Activated naive CD4-positive, alpha-beta T cell treated with anti-CD3 and anti-CD28 coated beads, Interleukin-2, amount 50 U/mL, for 24 hours (primary cell): ENCODE measurements around the gene B4GALT5.

Experiments
- H3K27ac Mint-ChIP-seq: one replicate; pipeline ENCODE4 v1.8.0; 2021; ENCODE audit warnings: mild to moderate bottlenecking, mixed read lengths
- H3K27me3 Mint-ChIP-seq: one replicate; pipeline ENCODE4 v1.8.0; 2021; ENCODE audit warnings: mixed read lengths
- H3K36me3 Mint-ChIP-seq: one replicate; pipeline ENCODE4 v1.8.0; 2021; ENCODE audit warnings: mixed read lengths
- H3K4me1 Mint-ChIP-seq: one replicate; pipeline ENCODE4 v1.8.0; 2021; ENCODE audit warnings: mixed read lengths
- H3K4me3 Mint-ChIP-seq: one replicate; pipeline ENCODE4 v1.8.0; 2021; ENCODE audit warnings: mild to moderate bottlenecking, mixed read lengths
- H3K9me3 Mint-ChIP-seq: one replicate; pipeline ENCODE4 v1.8.0; 2021; ENCODE audit warnings: mixed read lengths

B4GALT5 gene

DNA sequence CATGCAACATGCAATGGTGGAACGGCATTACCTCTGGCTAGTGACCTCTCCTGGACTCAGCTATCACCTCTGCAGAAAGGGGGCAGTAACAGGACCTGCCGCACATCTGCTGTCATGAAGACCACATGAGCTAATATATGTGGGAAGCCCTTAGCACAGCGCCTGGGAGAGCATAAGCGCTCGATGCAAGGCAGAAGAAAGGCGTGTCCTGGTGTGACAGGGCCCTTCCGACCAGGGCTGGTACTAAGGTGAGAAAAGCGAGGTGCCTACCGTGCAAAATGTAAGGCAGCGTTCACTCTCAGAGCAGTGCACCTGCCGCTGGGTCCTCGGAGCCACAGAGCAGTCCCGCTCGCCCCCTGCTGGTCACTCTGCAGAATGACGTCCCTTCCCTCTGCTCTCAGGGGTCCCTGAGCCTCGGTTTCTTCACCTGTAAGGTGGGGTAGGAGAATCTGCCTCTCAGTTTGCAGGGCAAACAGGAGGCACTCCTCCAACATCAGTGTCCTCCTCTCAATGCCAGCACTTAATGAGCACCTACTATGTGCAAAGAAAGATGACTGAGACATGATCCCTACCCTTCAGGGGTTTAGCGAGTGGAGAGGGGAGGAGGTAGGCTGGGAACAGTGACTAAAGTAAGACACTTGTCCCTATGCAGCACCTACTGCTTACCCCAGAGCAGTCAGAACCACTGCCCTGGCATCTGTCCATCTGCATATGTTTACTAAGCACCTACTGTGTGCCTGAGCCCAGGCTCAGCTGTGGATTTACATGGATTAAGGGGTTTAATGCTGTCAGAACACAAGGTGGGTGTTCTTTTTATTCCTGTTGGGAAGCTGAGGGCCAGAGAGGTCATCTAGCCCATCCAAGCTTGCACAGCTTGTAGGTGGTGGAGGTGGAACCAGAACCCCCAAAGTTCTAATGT is 104.7 kb downstream of the B4GALT5 start:
- Mint-ChIP-seq H3K4me3 (peak overlapping the region; percentile 19), H3K9me3 (no peaks in the 10 kb centered on the region), H3K36me3 (no peaks in the 10 kb centered on the region), H3K27me3 (peaks cover 5% of the 10 kb centered on the region), H3K27ac (no peak overlapping the region), H3K4me1 (peaks cover 13% of the 10 kb centered on the region)

- Mint-ChIP-seq H3K27ac (no peak overlapping the region), H3K4me1 (peaks cover 13% of the 10 kb centered on the region), H3K9me3 (no peaks in the 10 kb centered on the region), H3K36me3 (no peaks in the 10 kb centered on the region), H3K27me3 (peaks cover 5% of the 10 kb centered on the region), H3K4me3 (no peak overlapping the region)
Observed at GRCh38 chr20:49607568-49607967, 106.1 kb downstream of the B4GALT5 start.

GRCh38 chr20:49603209-49603627 is 110.5 kb downstream of the B4GALT5 start:
- H3K4me1 Mint-ChIP-seq: no peaks in the 10 kb centered on the region
- H3K27ac Mint-ChIP-seq: no peak overlapping the region
- no peaks in the 10 kb centered on the region for H3K27me3 Mint-ChIP-seq
- H3K36me3 Mint-ChIP-seq: no peaks in the 10 kb centered on the region
- H3K4me3 Mint-ChIP-seq: no peak overlapping the region
- no peaks in the 10 kb centered on the region for H3K9me3 Mint-ChIP-seq

DNA sequence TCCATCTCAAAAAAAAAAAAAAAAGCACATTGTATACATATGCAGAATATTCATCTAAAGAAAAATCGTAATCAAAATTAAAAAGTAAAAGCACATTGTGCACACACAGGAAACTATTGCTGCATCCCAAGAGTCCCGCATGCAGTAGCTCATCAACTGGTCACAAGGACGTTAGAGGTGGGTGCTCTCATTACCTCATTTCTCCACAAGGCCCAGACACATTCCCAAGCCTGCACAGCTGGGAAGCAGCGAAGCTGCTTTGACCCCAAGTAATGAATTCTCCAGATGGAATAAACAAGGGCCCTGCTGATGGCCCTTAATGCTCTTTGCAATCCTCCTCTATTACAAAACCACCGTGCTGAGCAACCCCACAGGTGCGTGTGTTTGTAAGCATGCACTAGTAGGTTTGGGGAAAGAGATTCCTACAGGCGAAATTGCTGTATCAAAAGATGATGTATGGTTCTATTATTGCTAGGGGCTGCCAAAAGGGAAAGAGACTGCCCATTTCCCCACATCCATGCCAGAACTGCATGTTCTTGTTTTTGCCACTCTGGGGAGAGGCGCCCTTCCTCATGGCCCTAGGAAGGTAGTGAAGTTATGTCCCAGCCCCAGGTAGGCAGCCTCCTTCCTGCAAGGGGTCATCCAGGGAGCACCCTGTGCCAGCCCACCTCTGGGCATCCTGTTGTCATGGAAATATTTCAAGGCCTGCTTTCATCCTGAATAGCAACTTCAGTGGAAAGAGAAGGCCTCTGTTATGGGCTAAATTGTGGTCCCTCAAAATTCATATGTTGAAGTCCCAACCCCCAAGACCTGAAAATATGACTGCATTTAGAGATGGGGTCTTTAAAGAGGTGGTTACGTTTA is 111.1 kb downstream of the B4GALT5 start:
- H3K27ac Mint-ChIP-seq: no peak overlapping the region
- H3K36me3 Mint-ChIP-seq: no peaks in the 10 kb centered on the region
- no peak overlapping the region for H3K4me3 Mint-ChIP-seq
- no peaks in the 10 kb centered on the region for H3K27me3 Mint-ChIP-seq
- no peaks in the 10 kb centered on the region for H3K4me1 Mint-ChIP-seq
- no peaks in the 10 kb centered on the region for H3K9me3 Mint-ChIP-seq

GRCh38 chr20:49601153-49601924 is 112.3 kb downstream of the B4GALT5 start:
- Mint-ChIP-seq H3K27me3 (no peaks in the 10 kb centered on the region), H3K4me3 (no peak overlapping the region), H3K27ac (no peak overlapping the region), H3K36me3 (no peaks in the 10 kb centered on the region), H3K9me3 (no peaks in the 10 kb centered on the region), H3K4me1 (no peaks in the 10 kb centered on the region)

- Mint-ChIP-seq H3K4me3 (no peak overlapping the region), H3K9me3 (no peaks in the 10 kb centered on the region), H3K27me3 (no peaks in the 10 kb centered on the region), H3K36me3 (no peaks in the 10 kb centered on the region), H3K27ac (no peak overlapping the region), H3K4me1 (peaks cover 10% of the 10 kb centered on the region)
Observed at GRCh38 chr20:49599746-49600113, 113.9 kb downstream of the B4GALT5 start.

GRCh38 chr20:49597825-49598395 is 115.8 kb downstream of the B4GALT5 start:
- no peaks in the 10 kb centered on the region for H3K27me3 Mint-ChIP-seq
- peaks cover 18% of the 10 kb centered on the region for H3K4me1 Mint-ChIP-seq
- no peak overlapping the region for H3K27ac Mint-ChIP-seq
- no peaks in the 10 kb centered on the region for H3K9me3 Mint-ChIP-seq
- no peak overlapping the region for H3K4me3 Mint-ChIP-seq
- no peaks in the 10 kb centered on the region for H3K36me3 Mint-ChIP-seq

- Mint-ChIP-seq H3K36me3 (no peaks in the 10 kb centered on the region), H3K27me3 (no peaks in the 10 kb centered on the region), H3K27ac (no peak overlapping the region), H3K4me3 (no peak overlapping the region), H3K4me1 (peaks cover 18% of the 10 kb centered on the region), H3K9me3 (no peaks in the 10 kb centered on the region)
Observed at GRCh38 chr20:49595811-49596561, 117.7 kb downstream of the B4GALT5 start.

GRCh38 chr20:49595346-49595745 is 118.3 kb downstream of the B4GALT5 start:
- Mint-ChIP-seq H3K4me3 (no peak overlapping the region), H3K27me3 (no peaks in the 10 kb centered on the region), H3K4me1 (peaks cover 21% of the 10 kb centered on the region), H3K27ac (no peak overlapping the region), H3K9me3 (no peaks in the 10 kb centered on the region), H3K36me3 (no peaks in the 10 kb centered on the region)

DNA sequence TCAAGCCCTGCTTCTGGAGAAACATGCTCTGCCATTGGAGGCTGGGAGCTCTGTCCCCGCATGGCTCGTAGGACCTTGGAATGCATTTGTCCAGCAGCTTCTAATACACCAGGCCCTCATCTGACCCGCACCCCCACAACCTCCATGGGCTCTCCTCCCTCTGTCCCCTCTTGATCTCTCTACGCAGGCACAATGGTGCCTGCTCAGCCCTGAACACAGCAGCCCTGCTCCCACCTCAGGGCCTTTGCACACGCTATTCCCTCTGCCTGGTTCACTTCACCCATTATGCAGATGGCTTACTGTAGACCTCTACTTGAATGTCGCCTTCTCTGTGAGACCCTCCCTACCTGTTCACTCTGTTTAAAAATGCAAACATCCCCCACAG is 118.8 kb downstream of the B4GALT5 start:
- H3K9me3 Mint-ChIP-seq: no peaks in the 10 kb centered on the region
- H3K36me3 Mint-ChIP-seq: no peaks in the 10 kb centered on the region
- H3K4me1 Mint-ChIP-seq: peaks cover 24% of the 10 kb centered on the region
- H3K4me3 Mint-ChIP-seq: no peak overlapping the region
- no peaks in the 10 kb centered on the region for H3K27me3 Mint-ChIP-seq
- H3K27ac Mint-ChIP-seq: no peak overlapping the region

- no peaks in the 10 kb centered on the region for H3K9me3 Mint-ChIP-seq
- H3K27me3 Mint-ChIP-seq: no peaks in the 10 kb centered on the region
- peaks cover 24% of the 10 kb centered on the region for H3K4me1 Mint-ChIP-seq
- H3K27ac Mint-ChIP-seq: peak overlapping the region; percentile 76
- no peak overlapping the region for H3K4me3 Mint-ChIP-seq
- no peaks in the 10 kb centered on the region for H3K36me3 Mint-ChIP-seq
Observed at GRCh38 chr20:49594143-49594930, 119.3 kb downstream of the B4GALT5 start.

DNA sequence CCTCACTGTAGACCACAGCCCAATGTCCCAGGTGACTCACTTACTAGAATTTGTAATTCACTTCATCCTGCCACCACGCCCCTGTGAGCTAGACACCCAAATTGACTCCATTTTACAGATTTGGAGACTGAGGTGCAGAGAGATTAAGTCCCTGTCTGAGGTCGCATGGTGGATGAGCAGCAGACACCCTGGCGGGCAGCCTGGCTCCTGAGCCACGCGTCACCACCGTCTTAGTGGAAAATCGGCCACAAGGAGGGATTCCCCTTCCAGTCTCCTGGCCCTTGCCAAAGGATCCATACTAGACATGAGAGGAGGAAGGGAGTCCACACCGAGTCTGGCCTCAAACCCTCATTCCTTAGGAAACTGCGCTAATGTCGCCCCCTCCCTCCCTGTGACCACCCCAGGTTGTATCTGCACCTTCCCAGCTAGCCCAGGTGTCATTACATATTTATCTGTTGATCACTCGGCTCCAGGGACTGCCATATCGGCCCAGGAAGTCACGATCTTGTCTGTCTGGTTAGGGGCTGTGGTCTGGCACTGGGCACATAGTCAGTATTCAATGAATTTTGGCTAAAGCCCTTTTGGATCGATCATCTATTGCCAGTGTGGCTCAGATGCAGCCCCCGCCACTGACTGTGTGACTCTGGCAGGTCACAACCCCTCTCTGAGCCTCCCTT is 120.1 kb downstream of the B4GALT5 start:
- H3K4me1 Mint-ChIP-seq: peaks cover 24% of the 10 kb centered on the region

DNA sequence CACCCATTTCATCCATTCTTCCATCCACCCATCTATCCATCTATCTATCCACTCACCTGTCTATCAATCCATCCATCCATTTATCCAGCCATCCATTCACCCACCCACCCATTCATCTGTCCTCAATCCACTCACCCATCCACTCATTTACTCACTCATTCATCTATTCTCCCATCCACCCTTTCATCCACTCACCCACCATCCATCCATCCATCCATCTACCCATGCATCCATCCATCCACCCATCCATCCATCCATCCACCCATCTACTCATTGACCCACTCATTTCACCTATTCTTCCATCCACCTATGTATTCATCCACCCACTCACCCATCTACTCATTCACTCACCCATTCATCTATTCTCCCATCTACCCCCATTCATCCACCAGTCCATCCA is 121.6 kb downstream of the B4GALT5 start:
- no peak overlapping the region for H3K4me3 Mint-ChIP-seq
- H3K4me1 Mint-ChIP-seq: peaks cover 24% of the 10 kb centered on the region
- no peaks in the 10 kb centered on the region for H3K36me3 Mint-ChIP-seq
- H3K27me3 Mint-ChIP-seq: no peaks in the 10 kb centered on the region
- H3K27ac Mint-ChIP-seq: no peak overlapping the region
- no peaks in the 10 kb centered on the region for H3K9me3 Mint-ChIP-seq

More for the DNA sequence above, 120.1 kb downstream of the B4GALT5 start:
- Mint-ChIP-seq H3K36me3 (no peaks in the 10 kb centered on the region), H3K27ac (peak overlapping the region; percentile 76), H3K27me3 (no peaks in the 10 kb centered on the region), H3K9me3 (no peaks in the 10 kb centered on the region), H3K4me3 (no peak overlapping the region)
